Metanephros (tissue), 1 donor: ENCODE data around the gene MUC7. TPM values are rescaled to one million over a fixed set of nuclear protein-coding genes. Genes with fewer than 3 reads are reported as not detected.

ENCODE experiments used
- total RNA-seq: library from RNA; depleted of rRNA; stranded (reverse); fragments of >200 nt; gene quantifications from one replicate; pipeline ENCODE4 v1.2.3, GENCODE V29; 2014

The MUC7 gene
- total RNA-seq, result not detected

DNA sequence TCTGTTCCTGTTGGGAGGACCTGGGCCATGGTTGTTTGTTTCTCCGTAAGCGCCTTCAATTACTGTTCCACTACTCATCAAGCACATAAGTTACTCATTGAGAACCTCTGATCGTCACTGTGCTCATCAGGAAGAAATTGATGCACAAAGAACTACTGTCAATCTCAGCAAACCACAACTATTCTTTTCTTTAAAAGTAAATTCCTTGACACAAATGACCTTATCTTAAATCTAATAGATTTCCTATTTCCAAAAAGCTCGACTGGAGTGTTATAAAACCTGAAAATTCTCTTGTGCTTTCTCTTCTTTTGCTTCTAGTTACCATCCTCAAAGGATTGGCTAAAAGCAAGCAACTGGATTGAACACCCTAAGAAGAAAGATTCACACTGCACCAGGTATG is at the start of gene MUC7:
Gene MUC7, plus strand, starts transcription at position 301 of the 400 bp plus-strand sequence. CDS start 1,825 bp downstream, outside the sequence.

DNA sequence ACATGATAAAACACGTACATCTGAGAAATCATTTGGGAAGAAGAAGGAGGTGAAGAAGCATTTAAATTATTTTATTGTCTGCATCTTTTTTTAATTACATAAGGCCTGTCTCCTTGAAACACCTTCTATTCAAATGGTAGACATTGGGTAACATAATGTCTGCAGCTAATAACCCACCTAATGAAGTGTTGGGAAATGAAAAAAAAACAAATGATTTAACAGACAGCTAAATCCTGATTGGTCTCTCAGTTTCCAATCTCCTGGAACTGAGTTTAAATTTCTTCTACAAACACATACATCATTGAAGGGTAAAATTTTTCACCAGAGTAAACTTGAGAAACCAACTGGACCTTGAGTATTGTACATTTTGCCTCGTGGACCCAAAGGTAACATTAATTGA is 46.3 kb downstream of the MUC7 start, which contains the start of gene AMTN:
Gene AMTN, plus strand, starts transcription at position 301 of the 400 bp plus-strand sequence. CDS start 209 bp downstream, outside the sequence.

Other genes with a start within 250 kb of the MUC7 start
- 0.82 TPM for gene FDCSP, start 246.1 kb upstream of the MUC7 start, total RNA-seq
- not detected for gene CSN3, start 229.6 kb upstream of the MUC7 start, total RNA-seq
- not detected for gene CABS1, start 137.2 kb upstream of the MUC7 start, total RNA-seq
- gene SMR3A, start 111.4 kb upstream of the MUC7 start, total RNA-seq, result not detected
- gene SMR3B, start 89.1 kb upstream of the MUC7 start, total RNA-seq, result not detected
- not detected for gene OPRPN, start 74.3 kb upstream of the MUC7 start, total RNA-seq
- gene AMTN, start 46.4 kb downstream of the MUC7 start, total RNA-seq, result not detected
- 0.47 TPM for gene AMBN, start 120.1 kb downstream of the MUC7 start, total RNA-seq
- gene ENAM, start 156.5 kb downstream of the MUC7 start, total RNA-seq, result 4.8 TPM
- 5.1 TPM for gene JCHAIN, start 194.3 kb downstream of the MUC7 start, total RNA-seq
- 15.3 TPM for gene UTP3, start 216.3 kb downstream of the MUC7 start, total RNA-seq
- gene RUFY3, start 249.8 kb downstream of the MUC7 start, total RNA-seq, result 96.9 TPM